HepG2 (cell line): ENCODE data around the gene PSENEN. TPM values are rescaled to one million over a fixed set of nuclear protein-coding genes. Genes with fewer than 3 reads are reported as not detected.
A peak's percentile ranks its signal among the peaks of the same experiment; 100 is the strongest.

ENCODE experiments used
- ATAC-seq: fragments of 200-7000 bp; cut with Tn5 transposase; 3 replicates; pipeline ENCODE4 v1.9.1; 2020; ENCODE audit warnings: mild to moderate bottlenecking, moderate library complexity
- BruUV-seq: library from RNA; stranded (reverse); fragments of 400-500 nt; replicated peaks from 2 replicates; lab custom pipeline; 2021; lab: Mats Ljungman, UMichigan
- CTCF ChIA-PET: fragments of 300-600 bp; formaldehyde crosslinking; extraction: SDS; loops from one replicate; lab custom pipeline; 2021; ENCODE audit warnings: low total read pairs, inconsistent platforms, low intra/inter-chr PET ratio; lab: Yijun Ruan, JAX
- POLR2A ChIA-PET: fragments of 350-600 bp; sonication (Branson Sonifier 250); formaldehyde crosslinking; loops from one replicate; lab custom pipeline; 2020; ENCODE audit warnings: antibody characterized with exemption, inconsistent platforms; lab: Yijun Ruan, JAX
- DNase-seq: peaks from one replicate; pipeline ENCODE4 v3.0.0-alpha.2; 2015; ENCODE audit warnings: low spot score
- FAIRE-seq: peaks from 3 replicates; lab custom pipeline; 2011; peaks lifted over from hg19 to GRCh38; lab: Jason Lieb, UNC
- H2AFZ ChIP-seq: one replicate; pipeline ENCODE4 v1.6.1; 2011; ENCODE audit warnings: low read length, inconsistent platforms
- H3K27ac ChIP-seq: fragments of 300-600 bp; 3 replicates; pipeline ENCODE4 v1.8.0; 2011; ENCODE audit warnings: mixed run types, mild to moderate bottlenecking, mixed read lengths, low read length, inconsistent platforms; ENCODE audit not compliant: insufficient read depth; ENCODE audit errors: extremely low read length
- H3K27me3 ChIP-seq, 2 experiments: fragments of 200-600 bp in 1 of 2; 2 replicates in 1 of 2; 3 replicates in 1 of 2; pipeline versions ENCODE4 v1.6.0 to v1.8.0; 2011; ENCODE audit warnings: low read length in 2 of 2, mild to moderate bottlenecking in 2 of 2, moderate library complexity in 2 of 2, inconsistent platforms in 1 of 2; ENCODE audit not compliant: insufficient read depth in 2 of 2, control insufficient read depth in 1 of 2
- H3K36me3 ChIP-seq, 2 experiments: fragments of 200-600 bp in 1 of 2; replicated peaks in 1 of 2; 2 replicates in 1 of 2; 3 replicates in 1 of 2; pipeline versions ENCODE4 v1.5.1 to v1.8.0; 2011; ENCODE audit warnings: low read length in 2 of 2, inconsistent platforms in 1 of 2; ENCODE audit not compliant: insufficient read depth in 2 of 2, control insufficient read depth in 1 of 2
- H3K4me1 ChIP-seq: 2 replicates; pipeline ENCODE4 v1.5.1; 2012; ENCODE audit warnings: low read length, inconsistent platforms; ENCODE audit not compliant: insufficient read depth
- H3K4me2 ChIP-seq: 2 replicates; pipeline ENCODE4 v1.6.0; 2011; ENCODE audit warnings: low read depth, low read length, inconsistent platforms
- H3K4me3 ChIP-seq, 3 experiments: fragments of 200-600 bp in 1 of 3; sonication (generic), shearing (Covaris generic) in 1 of 3; replicated peaks in 1 of 3; 2 replicates each; pipeline ENCODE4 v1.5.1; 2011 to 2016; ENCODE audit warnings: low read length in 3 of 3, inconsistent platforms in 2 of 3, low read depth in 2 of 3, mild to moderate bottlenecking in 2 of 3, control low read depth in 1 of 3, mixed read lengths in 1 of 3; ENCODE audit not compliant: insufficient read depth in 1 of 3
- H3K79me2 ChIP-seq: one replicate; pipeline ENCODE4 v1.6.1; 2011; ENCODE audit warnings: low read length, inconsistent platforms; ENCODE audit not compliant: insufficient read depth
- H3K9ac ChIP-seq: 2 replicates; pipeline ENCODE4 v1.6.0; 2011; ENCODE audit warnings: mild to moderate bottlenecking, low read depth, low read length, inconsistent platforms; ENCODE audit not compliant: insufficient read depth
- H3K9me3 ChIP-seq: 2 replicates; pipeline ENCODE4 v1.5.1; 2012; ENCODE audit warnings: mild to moderate bottlenecking, low read length
- H4K20me1 ChIP-seq: 2 replicates; pipeline ENCODE4 v1.6.0; 2011; ENCODE audit warnings: inconsistent platforms, mild to moderate bottlenecking, low read length, moderate library complexity; ENCODE audit not compliant: insufficient read depth
- AGO2 ChIP-seq: fragments of 200-400 bp; formaldehyde crosslinking; optimal IDR thresholded peaks from 2 replicates; pipeline ENCODE3; 2017; ENCODE audit warnings: mild to moderate bottlenecking, low read depth, low read length, moderate library complexity
- MAFK ChIP-seq, 2 experiments: IDR thresholded peaks in 1 of 2; conservative IDR thresholded peaks in 1 of 2; 2 replicates each; pipeline ENCODE4 v1.6.1; 2011; ENCODE audit warnings: improper control_type of control experiment in 2 of 2, low read length in 2 of 2
- MEF2D ChIP-seq: sonication (generic); formaldehyde crosslinking; IDR thresholded peaks from 2 replicates; pipeline ENCODE4 v1.5.1; 2020; ENCODE audit warnings: mild to moderate bottlenecking, missing genetic modification reagents
- NCOR1 ChIP-seq: fragments of 200-600 bp; sonication (generic); IDR thresholded peaks from 2 replicates; pipeline ENCODE4 v1.7.0; 2017; ENCODE audit warnings: antibody characterized with exemption, low read length, borderline replicate concordance
- POGZ ChIP-seq: sonication (generic); formaldehyde crosslinking; IDR thresholded peaks from 2 replicates; pipeline ENCODE4 v1.4.0; 2020; ENCODE audit warnings: mild to moderate bottlenecking, missing genetic modification reagents
- SOX6 ChIP-seq, 2 experiments: fragments of 450-650 bp in 1 of 2; sonication (generic) in 1 of 2; formaldehyde crosslinking in 1 of 2; IDR thresholded peaks; 2 replicates each; pipeline versions ENCODE4 v1.4.0 to v1.6.1; 2017 to 2020; ENCODE audit warnings: antibody characterized with exemption in 1 of 2, mild to moderate bottlenecking in 1 of 2, missing genetic modification reagents in 1 of 2
- TGIF2 ChIP-seq: IDR thresholded peaks from 2 replicates; pipeline ENCODE4 v1.6.1; 2016; ENCODE audit warnings: control low read depth, missing compliant biosample characterization
- THRA ChIP-seq: sonication (generic); formaldehyde crosslinking; IDR thresholded peaks from 2 replicates; pipeline ENCODE4 v1.4.0; 2020; ENCODE audit warnings: missing genetic modification reagents, borderline replicate concordance
- ZNF280B ChIP-seq: sonication (generic); formaldehyde crosslinking; IDR thresholded peaks from 2 replicates; pipeline ENCODE4 v1.5.0; 2020; ENCODE audit warnings: missing genetic modification reagents, mild to moderate bottlenecking, borderline replicate concordance
- ZNF710 ChIP-seq: sonication (generic); formaldehyde crosslinking; IDR thresholded peaks from 2 replicates; pipeline ENCODE4 v1.5.0; 2020; ENCODE audit warnings: mild to moderate bottlenecking, missing genetic modification reagents, borderline replicate concordance
- ZNF749 ChIP-seq: sonication (generic); formaldehyde crosslinking; IDR thresholded peaks from 2 replicates; pipeline ENCODE4 v1.8.0; 2022; ENCODE audit warnings: mild to moderate bottlenecking, missing genetic modification reagents, moderate library complexity, borderline replicate concordance
- ZNF773 ChIP-seq: sonication (generic); formaldehyde crosslinking; IDR thresholded peaks from 2 replicates; pipeline ENCODE4 v1.4.0; 2020; ENCODE audit warnings: missing genetic modification reagents, borderline replicate concordance
- WGBS: methylation state at CpG from one replicate; pipeline ENCODE4 v1.1.6; 2017; ENCODE audit warnings: low lambda C conversion rate; 5-methylcytosine and 5-hydroxymethylcytosine counted together
- in situ Hi-C: cut with HindIII; loops from 2 replicates; pipeline ENCODE4 v1.10.0; 2017; ENCODE audit warnings: low pct_unique_long_range_greater_than_20kb; ENCODE audit not compliant: extremely low pct_ligation_motif_present
- intact Hi-C: fragments of 100-400 bp; cut with micrococcal nuclease; formaldehyde crosslinking; loops from one replicate; pipeline ENCODE4 v1.10.0; 2022; ENCODE audit not compliant: unreplicated experiment
- polyA plus RNA-seq, 8 experiments: library from polyadenylated mRNA; depleted of rRNA in 3 of 8; stranded (reverse) in 7 of 8; unstranded in 1 of 8; fragments of >200 nt; fragmentation: Illumina TruSeq in 4 of 8; extraction: Trizol in 4 of 8; gene quantifications; 2 replicates each; pipeline versions ENCODE4 v1.2.1 to v1.2.3, GENCODE V29; 2011 to 2016; ENCODE audit warnings: low read depth in 4 of 8, missing spikeins in 1 of 8, mixed read lengths in 1 of 8; ENCODE audit not compliant: insufficient read depth in 1 of 8
- total RNA-seq, 5 experiments: library from RNA; depleted of rRNA; stranded (reverse); fragments of >200 nt; fragmentation: Illumina TruSeq; extraction: Trizol; gene quantifications; 2 replicates each; pipeline ENCODE4 v1.2.3, GENCODE V29; 2016; ENCODE audit warnings: low read depth in 1 of 5

The PSENEN gene
- total and polyA plus RNA-seq, 2 of the 13 experiments (the other 11 are each of a cell fraction or from before 2014, with no cell fraction given), result 16.9 to 34.2 TPM

- WGBS, result 97% methylated on average over 8 of the region's 8 CpGs
- DNase-seq (no peak), ATAC-seq (no peak), FAIRE-seq (no peak)
- H4K20me1 ChIP-seq, result no peaks in the 10 kb centered on the region
- ChIA-PET POLR2A (interaction anchor here (1.2 kb wide), 1 partner anchor 57 kb away, joined by 3 read pairs; no protein-coding TSS in a partner anchor), CTCF (no interaction called here)
- H3K4me2 ChIP-seq, result no peak overlapping the region
- no peak for TF ChIP-seq ZNF710
- TF ChIP-seq MAFK (conservative IDR thresholded peaks at IDR 0.05 in 1 of 2, IDR thresholded peaks at IDR 0.05 in 1 of 2; ENCODE audit: low read length in 2 of 2), result no peak
- no peak for TF ChIP-seq MEF2D (CRISPR knock-in tag)
- peak; percentile 25 for TF ChIP-seq AGO2
- H2AFZ ChIP-seq, result no peak overlapping the region
- no peak overlapping the region for H3K27ac ChIP-seq
- H3K27me3 ChIP-seq, result no peaks in the 10 kb centered on the region
- BruUV-seq, result no TSS peak
- peaks cover 37 to 91% of the 10 kb centered on the region in 2 experiments; a peak in 4 of 5 replicates for H3K36me3 ChIP-seq
- no peaks in the 10 kb centered on the region for H3K79me2 ChIP-seq
- intact Hi-C loops, result no loop called here
- in situ Hi-C loops, result no loop called here
- H3K9ac ChIP-seq, result no peak overlapping the region
- H3K9me3 ChIP-seq, result no peaks in the 10 kb centered on the region
- no peak overlapping the region for H3K4me3 ChIP-seq
- peaks cover 2% of the 10 kb centered on the region; the same call in 1 of the 2 replicates for H3K4me1 ChIP-seq
Observed at GRCh38 chr19:35734273-35734672, 11.2 kb upstream of the PSENEN start.

- Histone ChIP-seq H3K4me3 (no peak overlapping the region), H3K27me3 (no peaks in the 10 kb centered on the region), H4K20me1 (no peaks in the 10 kb centered on the region), H3K27ac (no peak overlapping the region), H3K9ac (no peak overlapping the region), H3K79me2 (no peaks in the 10 kb centered on the region), H3K36me3 (peaks cover 32 to 85% of the 10 kb centered on the region in 2 experiments; a peak in 4 of 5 replicates), H3K4me1 (peaks cover 8% of the 10 kb centered on the region), H3K4me2 (no peak overlapping the region), H2AFZ (no peak overlapping the region), H3K9me3 (no peaks in the 10 kb centered on the region)
- intact Hi-C loops, result no loop called here
- ChIA-PET POLR2A (interaction anchor here (1.2 kb wide), 1 partner anchor 57 kb away, joined by 3 read pairs; no protein-coding TSS in a partner anchor), CTCF (no interaction called here)
- BruUV-seq, result no TSS peak
- WGBS, result 96% methylated on average over 4 of the region's 5 CpGs
- DNase-seq (no peak), FAIRE-seq (no peak), ATAC-seq (no peak)
- in situ Hi-C loops, result no loop called here
- TF ChIP-seq TGIF2 (CRISPR knock-in tag), result no peak
- TF ChIP-seq ZNF749, result no peak
- TF ChIP-seq POGZ (CRISPR knock-in tag), result no peak
- no peak for TF ChIP-seq NCOR1
- TF ChIP-seq THRA (CRISPR knock-in tag), result no peak
- no peak for TF ChIP-seq ZNF773 (CRISPR knock-in tag)
- no peak for TF ChIP-seq SOX6 (IDR thresholded peaks at IDR 0.05)
- no peak for TF ChIP-seq SOX6 (CRISPR knock-in tag; IDR thresholded peaks at IDR 0.05)
- TF ChIP-seq ZNF280B, result no peak
Observed at GRCh38 chr19:35734889-35735288, 10.6 kb upstream of the PSENEN start.
